HG03095 (cell line): ENCODE results near the gene NCK2.
"Not testable (repeated sequence)": the region's sequence is repeated elsewhere in the genome, so short reads cannot be mapped to it uniquely, and the experiment has no call there.

Source experiments
- ATAC-seq: cut with Tn5 transposase; IDR thresholded peaks from one replicate; pipeline ENCODE4 v1.9.1; 2021; ENCODE audit warnings: moderate library complexity; ENCODE audit not compliant: unreplicated experiment

Gene NCK2

DNA sequence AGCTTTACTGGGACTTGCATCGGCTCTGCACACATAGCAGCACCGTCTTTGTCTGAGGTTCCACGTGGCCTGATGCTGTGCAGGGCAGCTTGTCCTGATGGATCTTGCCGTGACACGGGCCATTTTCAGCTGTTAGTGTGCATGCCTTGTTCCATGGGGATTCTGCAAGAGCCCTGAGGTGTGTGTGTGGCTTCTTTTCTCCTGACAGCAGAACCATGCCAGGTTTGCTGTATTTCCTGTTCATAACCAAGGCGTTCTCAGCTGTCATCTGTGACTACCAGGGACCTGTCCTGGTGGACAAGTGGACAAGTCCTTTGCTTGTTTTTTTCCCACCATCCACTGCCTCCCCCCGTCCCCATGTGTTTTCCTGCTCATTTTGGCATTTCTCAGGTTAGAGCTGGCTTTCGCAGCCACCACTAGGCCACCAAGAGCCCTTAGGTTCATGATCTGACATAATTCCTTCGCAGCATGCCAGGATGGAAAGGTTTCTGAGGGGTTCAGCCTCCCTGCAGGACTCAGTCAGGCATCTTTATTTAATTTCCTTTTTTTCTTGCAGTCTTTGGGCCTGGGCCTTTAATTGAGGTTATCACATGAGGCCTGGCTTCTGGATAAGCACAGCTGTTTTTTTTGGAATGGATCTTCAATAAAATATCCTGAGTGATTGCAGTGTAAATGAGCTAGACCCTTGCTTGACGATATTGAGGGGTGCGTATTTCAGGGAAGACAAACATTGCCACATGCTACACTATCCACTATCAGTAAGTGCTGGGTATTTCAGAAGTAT lies 139.4 kb downstream of the NCK2 start:
- ATAC-seq: no peak

DNA sequence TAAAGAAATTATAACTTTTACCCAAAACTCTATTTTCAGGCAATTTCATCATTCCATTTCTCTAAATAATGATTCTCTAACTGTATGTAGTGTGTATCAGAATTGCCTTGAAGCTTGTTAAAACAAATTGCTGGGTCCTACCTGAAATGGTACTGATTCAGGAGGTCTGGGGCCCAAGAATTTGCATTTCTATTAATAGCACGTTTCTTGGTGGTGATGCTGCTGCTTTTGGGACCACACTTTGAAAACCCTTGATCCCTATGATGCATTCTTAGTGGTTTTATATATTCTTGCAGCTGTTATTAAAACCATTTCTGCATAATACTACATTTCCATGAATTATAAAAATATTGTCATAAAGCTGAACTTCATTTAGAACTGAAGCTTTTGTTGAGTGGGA lies 140.7 kb downstream of the NCK2 start:
- no peak for ATAC-seq

DNA sequence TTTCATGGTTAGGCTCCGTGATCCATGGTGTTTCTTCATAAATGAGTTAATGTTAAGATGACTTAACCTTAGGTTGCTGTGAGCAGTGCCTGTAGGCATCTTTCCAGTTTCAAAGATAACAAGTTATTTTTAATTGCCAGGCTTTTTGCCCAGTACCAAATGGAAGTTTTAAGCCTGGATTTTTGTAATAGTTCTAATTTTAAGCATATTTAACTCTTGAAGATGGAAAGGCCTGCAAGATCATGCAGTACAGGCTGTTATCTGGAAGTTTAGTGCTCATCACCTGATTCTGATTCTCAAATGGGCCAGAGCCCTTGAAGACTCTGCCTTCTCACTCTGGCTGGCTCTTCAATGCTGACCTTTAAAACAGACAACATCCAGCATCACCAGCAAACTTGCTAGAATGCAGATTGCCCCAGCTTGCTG lies 141.3 kb downstream of the NCK2 start:
- no peak for ATAC-seq

DNA sequence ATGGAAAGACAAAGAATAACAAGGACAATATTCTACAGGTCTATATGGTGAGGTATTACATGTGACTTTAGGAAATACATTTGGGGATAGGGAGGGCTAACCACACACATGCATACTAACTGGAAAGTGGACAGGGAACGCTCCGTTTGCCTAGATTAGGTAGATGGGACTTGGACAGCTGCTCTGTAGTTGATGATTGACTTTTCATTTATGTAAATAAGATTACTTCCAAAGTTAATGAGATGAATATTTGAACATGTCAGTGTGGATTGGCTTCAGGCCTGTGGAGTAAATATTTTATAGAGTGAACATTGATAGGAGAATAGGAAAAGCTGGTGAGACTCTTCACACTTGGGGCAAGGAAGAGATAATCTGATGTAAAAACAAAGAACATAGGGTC lies 142.0 kb downstream of the NCK2 start:
- no peak for ATAC-seq

DNA sequence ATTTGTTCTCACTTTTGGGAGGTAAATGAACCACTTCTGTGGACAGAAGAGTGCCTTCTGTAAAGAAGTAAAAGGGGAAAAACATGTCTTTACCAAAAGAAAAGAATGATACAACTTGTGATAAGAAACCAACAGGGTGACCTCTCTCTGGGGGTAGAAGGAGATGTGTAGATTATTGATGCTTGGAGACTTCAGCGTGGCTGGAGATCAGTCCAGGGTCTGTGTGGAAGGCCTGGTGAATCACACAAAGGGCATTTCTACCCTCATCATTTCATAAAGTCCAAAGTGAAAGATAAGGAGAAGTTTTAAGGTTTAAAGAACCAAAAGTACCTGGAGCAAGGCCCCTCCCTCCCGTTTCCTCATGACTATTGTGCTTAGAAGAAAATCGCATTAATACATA lies 142.5 kb downstream of the NCK2 start:
- ATAC-seq: no peak

DNA sequence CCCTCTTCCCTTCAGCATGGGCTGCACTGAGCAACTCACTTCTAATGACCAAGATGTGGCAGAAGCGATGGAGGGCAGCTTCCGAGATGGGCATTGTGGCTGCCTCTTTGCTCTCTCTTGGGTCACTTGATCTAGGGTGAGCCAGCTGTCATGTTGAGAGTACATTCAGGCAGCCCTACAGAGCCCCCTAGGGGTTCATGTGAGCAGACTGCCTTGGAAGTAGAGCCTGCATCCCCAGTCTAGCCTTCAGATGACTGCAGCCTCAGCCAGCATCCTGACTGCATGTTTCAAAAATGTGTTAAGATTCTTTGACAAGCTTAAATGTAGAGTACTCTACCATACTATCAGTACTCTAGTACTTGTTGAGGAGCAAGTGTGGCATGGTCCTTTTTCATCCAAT lies 143.9 kb downstream of the NCK2 start:
- ATAC-seq: no peak

DNA sequence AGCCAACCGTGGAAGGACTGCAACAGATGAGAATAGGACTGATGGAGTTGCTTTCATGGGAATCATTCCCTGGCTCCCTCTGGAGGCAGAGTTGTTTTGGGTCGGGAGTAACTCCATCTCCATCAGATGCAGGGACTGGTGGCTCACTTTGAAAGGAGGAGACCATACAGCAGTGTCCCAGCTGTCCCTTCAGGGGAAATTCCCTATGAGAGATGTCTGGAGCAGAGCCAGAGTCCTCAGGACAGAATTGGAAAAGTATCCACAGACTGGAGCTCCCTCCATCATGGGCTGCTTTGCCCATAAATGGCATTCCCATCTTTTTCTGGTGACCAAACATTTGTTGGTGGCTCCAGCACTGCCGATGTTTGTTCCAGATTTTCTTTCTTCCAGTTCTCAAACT lies 144.3 kb downstream of the NCK2 start:
- ATAC-seq: no peak

DNA sequence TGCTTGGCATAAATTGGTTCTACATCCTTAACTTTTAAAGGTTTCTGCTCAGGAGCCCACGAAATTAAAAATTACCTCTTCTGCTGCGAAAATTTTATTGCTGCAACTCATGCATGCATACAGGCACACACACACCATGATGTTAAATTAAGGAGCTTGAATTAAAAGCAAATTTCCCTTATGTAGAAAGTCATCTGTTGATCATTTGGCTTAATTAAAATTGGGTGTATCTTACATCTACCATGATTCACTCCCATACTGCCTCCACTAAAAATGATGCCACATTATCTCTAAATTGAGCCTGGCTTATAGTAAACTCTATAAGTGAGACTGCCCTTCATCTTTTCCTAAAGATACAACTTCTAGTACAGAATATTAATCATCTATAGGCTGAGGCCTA lies 145.4 kb downstream of the NCK2 start:
- no peak for ATAC-seq

DNA sequence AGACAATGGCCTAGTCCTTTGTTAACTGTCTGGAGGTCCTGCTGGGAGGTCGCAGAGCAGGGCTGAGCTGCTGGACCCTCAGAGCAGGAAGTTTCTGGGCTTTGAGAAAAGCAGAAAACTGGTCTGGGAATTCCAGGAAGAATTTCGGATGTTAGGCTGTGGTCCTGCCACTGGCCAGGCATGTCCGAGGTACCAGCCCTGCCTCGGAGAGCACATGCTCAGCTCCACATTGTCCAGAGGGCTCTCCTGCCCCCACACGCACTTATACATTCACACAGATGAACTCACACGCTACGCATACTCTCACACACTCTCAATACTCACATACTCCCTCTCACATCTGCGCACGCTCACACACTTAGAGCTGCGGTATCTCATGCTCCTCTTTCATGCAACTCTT lies 146.1 kb downstream of the NCK2 start:
- no peak for ATAC-seq

DNA sequence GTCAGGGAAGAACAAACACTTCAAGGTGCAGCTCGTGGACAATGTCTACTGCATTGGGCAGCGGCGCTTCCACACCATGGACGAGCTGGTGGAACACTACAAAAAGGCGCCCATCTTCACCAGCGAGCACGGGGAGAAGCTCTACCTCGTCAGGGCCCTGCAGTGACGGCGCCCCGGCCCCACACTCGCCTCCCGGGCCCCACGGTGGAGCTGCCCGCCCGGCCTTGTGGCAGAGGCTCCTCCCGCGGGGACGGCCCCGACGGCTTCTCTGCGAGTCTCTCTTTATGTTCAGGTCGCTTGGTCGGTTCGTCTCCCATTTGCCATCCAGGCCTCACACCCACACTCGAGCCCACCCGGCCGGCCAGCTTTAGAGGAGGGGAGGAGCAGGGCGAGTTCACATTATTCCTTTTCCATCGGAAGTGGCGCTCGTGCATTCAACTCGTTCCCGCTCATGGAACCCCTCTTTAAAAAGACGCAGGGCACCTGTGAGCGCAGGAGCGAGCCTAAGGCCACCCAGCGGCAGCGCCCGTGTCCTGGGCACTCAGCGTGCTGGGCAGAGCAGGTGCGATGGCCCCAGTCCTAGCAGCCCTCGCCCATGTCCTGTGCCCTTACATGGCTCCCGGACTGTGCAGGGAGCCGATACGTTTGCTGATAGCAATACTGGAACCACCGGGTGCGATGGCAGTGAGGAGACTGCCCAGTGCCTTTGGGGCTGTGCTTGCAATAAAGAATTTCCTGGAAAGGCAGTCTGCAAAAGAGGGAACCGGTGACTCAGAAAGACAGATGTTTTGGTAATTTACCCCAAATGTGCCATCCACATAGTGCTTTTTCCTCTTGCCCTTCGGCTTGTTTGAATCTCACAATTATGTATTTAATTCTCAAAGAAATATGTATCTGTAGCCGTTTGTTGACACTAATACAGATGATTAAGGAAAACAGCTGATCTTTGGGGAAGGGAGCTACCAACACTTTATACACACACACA lies 148.6 kb downstream of the NCK2 start:
- ATAC-seq: no peak

DNA sequence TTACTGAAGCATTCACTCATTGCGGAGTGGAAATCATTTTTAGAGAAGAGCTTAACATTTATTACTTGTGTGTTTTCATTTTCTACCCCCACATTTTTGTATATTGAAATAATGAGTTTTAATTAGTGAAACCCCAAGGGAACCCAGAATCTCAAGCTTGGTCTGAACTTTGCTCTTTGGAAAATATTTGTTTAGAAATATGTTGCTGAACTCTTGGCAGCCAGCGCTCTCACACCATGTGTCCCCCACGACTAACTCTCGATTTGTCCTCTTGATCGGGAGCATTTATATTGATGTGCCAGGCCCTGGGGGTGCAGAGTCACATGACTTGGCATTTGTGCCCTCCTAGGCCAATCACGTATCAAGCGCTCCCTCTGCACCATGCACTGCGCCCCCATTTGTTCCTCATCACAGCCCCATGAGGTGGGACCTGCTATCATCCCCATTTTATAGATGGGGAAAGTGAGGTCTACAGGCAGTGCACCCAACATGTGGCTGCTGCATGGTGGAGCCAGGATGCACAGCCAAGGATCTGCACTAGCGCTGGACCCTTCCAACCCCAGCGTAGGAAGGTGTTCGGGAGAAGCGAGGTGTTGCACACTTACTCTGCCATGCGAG lies 149.7 kb downstream of the NCK2 start:
- no peak for ATAC-seq

DNA sequence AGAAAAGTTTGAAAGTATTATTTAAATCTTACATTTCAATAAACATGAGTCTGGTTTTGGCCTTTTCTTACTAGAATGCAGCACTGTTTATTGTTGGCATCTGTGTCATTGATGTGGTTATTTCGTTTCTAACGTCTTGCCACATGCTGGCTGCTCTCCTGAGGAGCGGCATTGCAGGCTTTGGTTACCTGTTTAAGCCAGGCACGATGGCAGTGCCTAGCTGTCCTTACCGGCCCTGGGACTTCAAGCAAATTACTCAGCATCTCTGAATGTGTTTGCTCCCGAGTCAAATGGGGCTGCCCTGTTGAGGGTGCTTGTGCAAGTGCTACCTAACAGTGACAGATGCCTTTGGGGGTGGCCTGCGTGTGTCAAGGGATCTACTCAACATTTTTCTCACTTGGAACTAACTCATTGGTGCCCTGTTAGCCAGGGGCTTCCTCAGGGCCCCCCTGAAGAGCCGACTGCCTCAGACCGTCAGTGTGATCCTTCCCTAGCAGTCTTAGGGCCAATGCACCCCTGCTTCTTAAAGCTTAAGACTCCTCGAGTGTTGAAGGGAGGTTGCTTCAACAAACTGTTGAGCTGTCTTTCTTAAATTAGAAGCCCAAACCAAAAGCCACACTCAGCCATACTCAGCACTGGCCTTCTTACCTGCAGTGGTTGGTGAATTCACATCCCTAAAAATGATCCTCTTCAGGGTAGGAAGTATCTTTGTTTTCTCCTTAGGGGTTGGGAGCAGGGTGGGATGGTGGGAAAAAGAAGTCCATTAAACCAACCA lies 151.5 kb downstream of the NCK2 start:
- ATAC-seq: no peak

DNA sequence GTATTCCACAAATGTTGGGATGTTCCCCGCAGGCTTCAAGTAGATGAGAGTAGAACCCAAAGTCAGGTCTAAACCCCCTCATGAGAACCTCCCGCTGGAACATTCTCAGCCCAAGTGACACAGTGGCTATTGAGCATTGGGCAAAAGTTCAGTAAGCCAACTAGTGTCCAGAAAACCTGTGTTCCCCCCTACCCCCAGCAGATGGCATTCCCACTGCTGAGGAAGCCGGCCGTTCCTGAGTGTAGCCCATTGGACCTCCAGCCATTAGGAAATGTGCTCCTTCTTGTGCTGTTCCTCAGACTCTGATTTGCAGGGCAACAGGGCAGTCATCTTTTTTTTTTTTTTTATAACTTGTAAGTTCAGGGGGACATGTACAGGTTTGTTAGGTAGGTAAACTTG lies 152.1 kb downstream of the NCK2 start:
- ATAC-seq: no peak

DNA sequence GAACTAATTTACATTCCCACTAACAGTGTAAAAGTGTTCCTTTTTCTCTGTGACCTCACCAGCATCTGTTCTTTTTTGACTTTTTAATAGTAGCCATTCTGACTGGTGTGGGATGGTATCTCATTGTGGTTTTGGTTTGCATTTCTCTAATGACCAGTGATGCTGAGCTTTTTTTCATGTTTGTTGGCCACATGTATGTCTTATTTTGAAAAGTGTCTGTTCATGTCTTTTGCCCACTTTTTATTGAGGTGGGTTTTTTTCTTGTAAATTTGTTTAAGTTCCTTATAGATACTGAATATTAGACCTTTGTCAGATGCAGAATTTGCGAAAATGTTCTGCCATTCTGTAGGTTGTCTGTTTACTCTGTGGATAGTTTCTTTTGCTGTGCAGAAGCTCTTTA lies 153.0 kb downstream of the NCK2 start:
- ATAC-seq: not testable (repeated sequence)

DNA sequence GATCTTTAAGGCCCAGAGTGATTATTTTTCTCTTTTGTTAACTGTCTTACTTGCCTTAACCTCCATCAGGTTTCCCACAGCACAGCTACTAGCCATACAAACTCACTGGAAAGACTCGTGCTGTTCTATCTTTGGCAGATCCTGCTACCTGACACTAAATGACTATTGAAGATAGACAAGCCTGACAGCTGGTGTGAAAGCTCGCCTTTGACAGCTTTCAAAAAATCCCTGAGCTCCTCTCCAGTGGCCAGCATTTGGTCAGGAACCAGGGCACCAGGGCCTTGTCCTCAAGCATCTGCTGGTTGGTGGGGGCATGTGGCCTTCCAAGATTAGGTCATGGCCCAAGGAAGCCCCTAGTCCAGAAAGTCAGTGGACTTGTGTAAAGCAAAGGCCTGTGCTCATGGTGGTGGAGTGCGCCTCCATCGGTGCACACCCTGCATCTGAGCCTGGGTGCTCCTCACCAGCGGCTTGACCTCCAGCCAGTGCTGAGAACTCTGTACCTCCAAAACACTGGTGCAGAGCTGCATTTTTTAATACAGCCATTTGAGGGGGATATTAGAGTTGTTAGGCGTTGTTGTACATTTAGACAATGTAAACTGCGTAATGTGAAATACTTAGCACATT lies 158.5 kb downstream of the NCK2 start:
- no peak for ATAC-seq

DNA sequence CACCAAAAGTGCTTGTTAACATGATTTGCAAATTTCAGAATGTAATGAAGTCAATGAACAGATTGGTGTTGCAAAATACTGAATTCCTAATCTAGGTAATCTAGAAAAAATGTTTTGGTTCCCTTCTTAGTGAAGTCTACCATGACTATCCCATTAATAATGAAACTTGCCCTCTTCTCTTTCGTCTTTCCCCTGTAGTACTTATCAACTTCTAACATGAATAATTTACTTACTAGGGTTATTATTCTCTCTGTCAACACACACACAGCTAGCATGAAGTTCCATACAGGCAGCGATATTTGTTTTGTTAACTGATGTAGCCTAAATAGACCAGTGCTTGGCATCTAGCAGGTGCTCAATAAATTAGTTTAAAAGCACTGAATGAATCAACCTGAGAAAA lies 160.2 kb downstream of the NCK2 start:
- peak; percentile 96 for ATAC-seq

DNA sequence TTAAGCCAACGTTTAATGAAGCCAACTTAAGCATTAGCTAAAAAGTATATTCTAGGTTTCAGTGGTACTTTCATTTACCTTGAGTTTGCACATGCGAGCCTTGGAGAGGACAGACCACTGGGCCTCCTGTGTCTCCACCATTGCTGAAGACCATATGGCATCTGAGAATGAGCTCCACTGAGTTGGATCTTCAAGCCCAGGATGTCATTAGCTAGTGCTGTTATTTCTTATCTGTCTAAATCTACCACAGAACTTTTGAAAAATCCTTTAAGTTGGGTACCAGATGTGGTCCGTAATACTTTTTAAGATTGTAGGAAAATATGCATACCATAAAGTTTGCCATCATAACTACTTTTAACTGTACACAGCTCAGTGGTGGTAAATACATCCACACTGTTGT lies 161.8 kb downstream of the NCK2 start:
- no peak for ATAC-seq

DNA sequence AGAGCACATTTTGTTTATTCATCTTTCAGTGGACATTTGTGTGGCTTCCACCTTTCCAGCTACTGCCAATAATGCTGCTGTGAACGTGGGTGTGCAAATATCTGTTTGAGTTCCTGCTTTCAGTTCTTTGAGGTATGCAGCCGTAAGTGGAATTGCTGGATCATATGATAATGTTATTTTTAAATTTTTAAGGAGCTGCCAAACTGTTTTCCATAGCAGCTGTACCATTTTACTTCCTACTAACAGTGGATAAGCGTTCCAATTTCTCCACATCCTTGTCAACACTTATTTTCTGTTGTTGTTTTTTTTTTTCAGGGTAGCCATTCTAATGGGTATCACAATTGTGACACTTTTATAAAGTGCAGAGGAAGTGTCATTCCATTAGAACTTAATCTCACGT lies 162.5 kb downstream of the NCK2 start:
- ATAC-seq: no peak

DNA sequence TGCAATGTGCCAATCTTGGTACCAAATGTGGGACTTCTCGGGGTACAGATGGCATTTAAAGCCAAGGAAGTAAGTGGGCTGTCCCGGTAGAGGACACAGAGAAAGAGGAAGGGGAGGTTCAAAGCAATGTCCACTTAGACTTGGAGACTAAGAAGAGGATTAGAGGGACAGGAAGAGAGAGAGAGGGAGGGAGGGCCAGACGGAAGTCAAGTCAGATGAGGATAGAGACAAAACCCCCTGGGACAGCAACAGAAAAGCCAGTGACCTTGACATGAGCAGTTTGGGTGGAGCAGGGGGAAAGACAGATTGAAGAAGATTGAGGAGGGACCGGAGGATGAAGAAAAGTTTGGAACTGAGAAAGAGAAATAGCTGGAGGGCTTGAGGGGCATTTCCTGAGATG lies 164.5 kb downstream of the NCK2 start:
- ATAC-seq: no peak

DNA sequence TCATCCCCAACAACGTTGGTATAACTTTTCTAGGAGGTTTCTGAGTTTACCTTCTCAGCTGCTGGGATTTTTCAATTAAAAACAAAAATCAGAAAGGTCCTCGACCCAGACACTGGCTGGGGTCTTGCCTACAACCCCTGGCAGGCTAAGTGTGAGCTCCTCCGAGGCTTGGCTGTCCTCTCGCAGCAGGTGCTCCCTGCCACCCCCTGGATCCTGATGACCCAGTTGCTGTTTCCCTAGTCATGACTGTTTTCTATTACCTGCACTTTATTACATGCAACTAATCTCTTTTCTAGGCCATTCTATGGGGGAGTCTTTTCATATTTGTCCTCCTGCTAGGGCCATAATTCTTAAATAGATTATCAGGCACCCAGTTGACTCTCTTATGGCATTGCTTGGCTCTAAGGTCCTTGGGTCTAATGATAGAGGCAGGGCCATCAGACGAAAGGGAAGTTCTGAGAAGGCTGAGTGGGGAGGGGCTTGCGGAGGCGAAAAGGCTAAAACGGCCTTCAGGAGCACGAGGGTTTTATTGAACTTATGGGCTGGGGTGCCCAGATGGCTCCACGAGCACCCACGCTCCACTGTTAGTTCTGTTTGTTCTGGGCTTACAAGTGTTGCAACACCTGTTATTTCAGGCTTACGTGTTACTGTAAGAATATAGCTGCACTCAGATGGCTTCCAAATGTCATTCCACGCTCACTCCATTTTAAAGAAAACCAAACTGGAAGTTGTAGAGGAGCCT lies 166.0 kb downstream of the NCK2 start:
- no peak for ATAC-seq
